Stimulated activated CD8-positive, alpha-beta memory T cell treated with anti-CD3 and anti-CD28 coated beads, Interleukin-4, amount 100 ng/mL, for 24 hours (primary cell): Measurements from ENCODE around the gene DYSF.

Source experiments
- DNase-seq: peaks from one replicate; pipeline ENCODE4 v3.0.0-alpha.2; 2020; ENCODE audit warnings: low read depth

The DYSF gene

GRCh38 chr2:71615767-71616730 lies 162.7 kb downstream of the DYSF start:
- no peak for DNase-seq

- no peak for DNase-seq
Observed at GRCh38 chr2:71617266-71617665, 163.9 kb downstream of the DYSF start.

- no peak for DNase-seq
Observed at GRCh38 chr2:71618327-71619113, 165.2 kb downstream of the DYSF start.

DNA sequence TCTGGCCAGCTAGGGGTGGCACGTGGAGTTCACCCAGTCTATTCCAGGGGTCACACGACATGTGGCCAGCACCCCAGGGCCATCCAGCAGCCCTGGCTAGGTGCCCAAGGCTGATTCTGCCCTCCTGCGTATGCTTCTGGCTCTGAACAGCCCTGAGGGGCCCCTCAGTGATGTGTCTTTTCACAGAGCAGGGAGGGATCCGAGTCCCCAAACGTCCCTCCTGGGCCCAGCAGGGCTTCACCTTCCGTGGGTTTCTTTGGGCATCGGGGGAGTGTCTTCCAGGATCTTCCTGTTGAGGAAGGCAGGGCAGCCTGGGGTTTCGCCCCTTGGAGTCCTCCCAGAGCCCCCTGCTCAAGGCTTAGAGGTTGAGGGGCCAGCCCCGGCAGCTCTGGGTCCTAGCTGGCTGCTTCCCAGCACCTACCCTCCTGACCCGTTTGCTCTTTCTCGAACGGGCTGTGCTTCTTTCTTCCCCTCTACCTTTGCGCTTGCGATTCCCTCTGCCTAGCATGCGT lies 165.9 kb downstream of the DYSF start:
- DNase-seq: no peak

GRCh38 chr2:71620116-71620515 lies 166.8 kb downstream of the DYSF start:
- DNase-seq: no peak

DNA sequence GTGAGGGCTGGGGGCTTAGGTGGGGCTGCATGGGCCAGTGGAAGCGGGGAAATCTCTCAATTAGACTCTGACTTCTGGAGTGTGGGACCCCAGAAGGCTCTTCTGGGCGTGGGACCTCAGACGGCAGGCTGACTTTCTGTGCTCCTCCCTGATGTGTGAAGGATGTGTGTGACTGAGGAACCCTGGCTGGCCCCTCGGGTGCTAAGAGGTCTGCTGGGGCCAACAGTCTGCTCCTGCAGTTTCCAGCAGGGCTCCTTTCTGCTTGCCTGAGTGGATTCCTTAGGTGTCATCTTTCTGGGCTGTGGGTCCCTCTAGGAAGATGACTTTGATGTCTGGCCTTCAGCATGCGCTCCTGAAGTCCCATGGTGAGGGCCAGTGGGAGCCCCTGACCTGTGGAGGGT lies 167.5 kb downstream of the DYSF start:
- DNase-seq: no peak

DNA sequence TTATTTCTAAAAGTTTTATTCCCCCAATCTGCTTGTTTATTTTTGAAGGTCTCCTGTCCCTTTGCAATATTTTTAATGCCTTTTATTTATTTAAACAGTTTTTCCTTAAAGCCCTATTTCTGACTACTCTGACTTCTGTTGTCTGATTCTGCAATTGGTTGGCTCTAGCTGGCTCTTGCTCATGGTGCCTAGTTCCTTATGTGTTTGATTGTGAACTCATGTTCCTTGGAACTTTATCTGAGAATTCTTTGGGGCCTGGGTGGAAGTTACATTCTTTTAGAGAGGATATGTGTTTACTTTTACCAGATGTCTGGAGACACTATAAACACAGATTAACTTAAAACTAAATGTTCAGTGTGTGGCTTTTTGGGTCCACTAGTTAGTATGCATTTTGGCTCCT lies 175.9 kb downstream of the DYSF start:
- DNase-seq: no peak

GRCh38 chr2:71629771-71630453 lies 176.6 kb downstream of the DYSF start:
- DNase-seq: no peak

DNA sequence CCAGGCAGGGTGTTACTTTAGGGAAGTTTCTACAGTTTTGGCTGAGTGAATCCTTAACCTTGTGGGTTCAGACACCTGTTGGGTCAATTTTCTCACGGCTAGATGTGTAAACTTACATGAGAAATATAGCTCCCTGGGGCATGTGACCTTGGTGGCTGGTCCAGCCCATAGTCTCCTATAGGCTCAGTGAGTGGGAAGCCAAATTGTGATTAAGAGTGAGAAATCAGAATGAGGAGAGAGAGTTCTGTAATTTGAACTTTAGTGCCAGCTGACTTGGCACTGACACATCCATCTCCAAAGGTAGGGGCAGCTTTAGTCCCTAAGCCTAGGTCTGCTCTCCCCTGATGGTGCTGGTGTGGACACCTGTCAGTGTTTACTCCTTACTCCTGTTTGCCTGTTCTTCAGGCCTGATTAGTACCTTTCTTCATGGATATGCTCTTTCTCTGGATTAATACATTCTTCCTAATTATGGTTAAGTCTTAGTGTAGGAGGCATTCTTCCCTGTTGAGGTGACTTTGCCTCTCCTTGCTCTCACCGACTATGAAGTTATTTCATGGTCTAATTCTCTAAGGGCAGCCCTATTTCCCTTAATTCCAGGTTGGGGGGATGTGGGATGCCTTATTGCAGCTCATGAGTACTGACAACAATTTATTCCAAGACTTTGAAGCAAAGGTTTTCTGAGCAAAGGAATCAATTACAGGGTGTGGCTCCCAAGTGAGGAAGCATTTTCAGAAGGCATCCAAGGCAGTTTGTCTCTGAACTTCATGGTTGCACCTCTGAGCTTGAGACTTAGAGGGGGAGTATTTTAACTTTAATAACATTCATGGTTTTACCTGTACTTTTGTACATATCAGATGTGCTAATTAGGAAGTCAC lies 177.3 kb downstream of the DYSF start:
- DNase-seq: no peak

DNA sequence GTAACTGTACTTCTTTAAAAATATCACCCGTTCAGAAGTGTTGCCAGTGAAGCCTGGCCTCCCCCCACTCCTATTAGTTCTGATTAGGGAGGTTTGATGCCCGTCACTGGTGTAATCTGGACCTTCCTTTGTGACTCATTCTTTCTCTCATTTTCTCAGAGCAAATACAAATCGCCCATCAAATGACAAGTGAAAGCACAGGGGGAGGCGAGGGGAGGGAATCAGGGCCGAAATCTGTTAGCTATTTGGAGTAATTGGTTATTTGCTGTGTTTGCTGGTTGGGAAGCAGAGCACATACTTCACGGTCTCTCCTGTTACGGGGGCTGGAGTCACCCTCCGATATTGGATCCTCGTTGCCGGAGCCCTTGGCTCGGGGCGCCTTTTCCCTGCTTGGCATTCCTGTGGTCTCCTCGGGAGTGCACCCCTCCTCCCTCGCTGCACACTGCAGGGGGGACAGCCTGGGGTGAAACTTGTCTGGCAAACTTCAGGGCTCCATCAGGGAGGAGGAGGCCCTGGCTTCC lies 178.1 kb downstream of the DYSF start:
- DNase-seq: no peak

GRCh38 chr2:71633086-71633485 lies 179.7 kb downstream of the DYSF start:
- no peak for DNase-seq

- no peak for DNase-seq
Observed at GRCh38 chr2:71634567-71634966, 181.2 kb downstream of the DYSF start.

DNA sequence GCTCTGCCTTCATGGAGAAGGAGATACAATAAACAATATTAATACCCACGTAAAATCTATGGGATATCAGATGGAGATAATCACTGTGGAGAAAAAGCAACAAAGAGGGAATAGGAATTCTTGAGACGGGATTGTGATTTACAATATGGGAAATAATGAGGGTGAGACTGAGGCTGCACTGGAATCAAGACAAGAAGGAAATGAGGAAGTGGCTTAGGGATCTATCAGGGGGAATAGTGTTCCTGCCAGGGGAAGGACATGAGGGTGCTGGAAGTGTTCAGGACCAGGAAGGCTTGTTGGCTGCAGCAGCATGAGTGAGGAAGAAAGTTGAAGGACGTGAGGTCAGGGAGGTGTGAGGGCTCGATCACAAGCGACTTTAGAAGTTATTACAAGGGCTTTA lies 182.4 kb downstream of the DYSF start:
- no peak for DNase-seq

GRCh38 chr2:71637168-71637567 lies 183.8 kb downstream of the DYSF start:
- DNase-seq: no peak

DNA sequence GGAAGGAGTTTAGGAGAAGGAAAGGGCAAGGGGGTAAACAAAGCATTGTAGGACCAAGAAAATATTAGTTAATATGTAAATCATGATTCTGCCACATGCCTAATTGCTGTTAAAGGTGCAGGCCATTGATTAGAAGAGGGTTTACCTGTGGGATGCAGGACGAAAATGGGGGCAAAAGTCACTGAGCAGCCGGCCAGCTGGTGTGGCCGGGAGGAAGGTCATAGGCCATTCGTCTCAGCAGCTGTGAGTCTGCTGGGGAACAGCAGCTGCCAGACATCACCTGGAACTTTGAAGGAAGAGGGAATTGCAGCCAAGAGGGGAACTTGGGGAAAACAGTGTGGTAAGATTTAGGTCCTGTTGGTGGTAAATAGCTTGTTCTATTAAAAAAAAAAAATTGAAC lies 184.4 kb downstream of the DYSF start:
- no peak for DNase-seq

DNA sequence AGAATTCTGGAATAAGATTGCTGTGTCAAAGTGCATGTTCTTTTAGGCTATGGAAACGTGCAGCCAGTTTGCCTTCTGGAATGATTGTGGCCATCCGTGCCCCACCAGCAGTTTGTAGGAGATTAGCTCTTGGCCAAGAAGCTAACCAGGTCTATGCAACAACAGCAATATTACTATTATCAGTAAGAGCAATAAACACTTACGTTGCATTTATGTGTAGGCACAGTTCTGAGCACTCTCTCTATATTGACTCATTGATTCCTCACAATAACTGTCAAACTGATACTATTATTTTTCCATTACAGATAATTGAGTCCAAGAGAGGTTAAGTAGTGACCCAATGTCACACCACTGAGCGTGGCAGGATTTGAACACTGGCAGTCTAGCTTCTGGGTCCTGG lies 186.4 kb downstream of the DYSF start:
- DNase-seq: no peak

DNA sequence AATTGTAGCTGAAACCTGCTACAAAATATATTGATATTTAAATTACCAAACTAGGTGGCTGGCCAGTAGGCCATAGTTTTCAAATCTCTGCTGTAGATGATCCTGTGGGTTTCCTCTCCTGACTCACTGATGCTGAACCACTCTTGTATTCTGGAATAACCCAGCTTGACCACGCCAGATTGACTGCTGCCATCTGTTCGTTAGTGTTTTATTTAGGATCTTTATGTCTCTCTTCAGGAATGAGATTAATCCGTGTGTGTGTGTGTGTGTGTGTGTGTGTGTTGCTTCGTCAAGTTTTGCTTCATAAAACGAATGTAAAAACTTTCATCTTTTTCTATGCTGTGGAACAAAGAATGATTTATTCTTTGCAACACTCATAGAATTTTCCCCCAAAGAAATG lies 187.1 kb downstream of the DYSF start:
- no peak for DNase-seq

DNA sequence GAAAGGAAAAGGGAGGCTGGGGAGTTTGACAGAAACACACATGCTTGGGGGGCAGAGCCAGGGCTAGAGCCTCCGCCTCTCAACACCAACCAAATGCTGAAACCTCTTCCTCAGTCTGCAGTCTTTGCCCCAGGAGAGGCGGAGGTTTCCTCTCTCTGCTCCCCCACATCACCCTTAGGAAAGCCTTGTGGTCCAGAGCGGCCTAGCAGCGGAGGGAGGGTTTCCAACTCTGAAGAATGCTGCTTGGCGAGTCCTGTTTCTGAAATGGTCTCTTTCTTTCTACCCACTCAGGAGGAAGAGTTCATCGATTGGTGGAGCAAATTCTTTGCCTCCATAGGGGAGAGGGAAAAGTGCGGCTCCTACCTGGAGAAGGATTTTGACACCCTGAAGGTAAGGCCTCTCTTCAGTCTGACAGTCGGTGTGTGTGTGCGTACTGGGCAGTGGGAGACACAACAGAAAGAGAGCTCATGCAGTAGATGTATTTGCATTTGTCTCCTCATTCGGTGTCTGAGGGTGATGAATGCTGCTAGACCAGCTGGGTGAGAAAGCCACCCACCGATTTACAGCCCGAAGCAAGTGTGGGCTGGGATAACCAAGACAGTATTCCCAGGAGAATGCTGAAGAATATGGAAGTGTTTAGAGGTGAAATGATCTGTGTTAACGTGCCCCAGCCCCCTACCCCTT lies 190.5 kb downstream of the DYSF start:
- DNase-seq: no peak

- DNase-seq: no peak
Observed at GRCh38 chr2:71646028-71646427, 192.7 kb downstream of the DYSF start.

DNA sequence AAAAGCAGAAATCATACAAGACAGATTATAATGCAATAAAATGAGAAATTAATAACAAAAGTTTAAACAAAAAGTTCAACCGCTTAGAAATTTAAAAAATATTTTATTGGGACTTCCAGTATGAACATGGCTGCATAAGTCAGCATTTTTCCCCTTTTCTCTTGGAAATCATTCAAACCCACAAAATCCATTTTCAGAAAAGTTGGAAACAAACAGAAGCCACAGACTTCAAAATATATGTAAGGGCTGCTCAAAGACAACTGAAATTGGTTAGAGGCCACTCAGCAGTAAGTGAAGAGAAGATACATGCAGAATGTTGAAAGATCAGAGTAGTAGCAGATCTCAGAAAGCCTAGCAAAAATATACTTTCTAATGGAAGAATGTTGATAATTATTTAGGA lies 194.0 kb downstream of the DYSF start:
- DNase-seq: no peak

- DNase-seq: no peak
Observed at GRCh38 chr2:71655498-71655897, 202.1 kb downstream of the DYSF start.
